ENCODE data around the gene MUC4.
"Not testable (repeated sequence)": the region's sequence is repeated elsewhere in the genome, so short reads cannot be mapped to it uniquely, and the experiment has no call there.

MUC4 gene

DNA sequence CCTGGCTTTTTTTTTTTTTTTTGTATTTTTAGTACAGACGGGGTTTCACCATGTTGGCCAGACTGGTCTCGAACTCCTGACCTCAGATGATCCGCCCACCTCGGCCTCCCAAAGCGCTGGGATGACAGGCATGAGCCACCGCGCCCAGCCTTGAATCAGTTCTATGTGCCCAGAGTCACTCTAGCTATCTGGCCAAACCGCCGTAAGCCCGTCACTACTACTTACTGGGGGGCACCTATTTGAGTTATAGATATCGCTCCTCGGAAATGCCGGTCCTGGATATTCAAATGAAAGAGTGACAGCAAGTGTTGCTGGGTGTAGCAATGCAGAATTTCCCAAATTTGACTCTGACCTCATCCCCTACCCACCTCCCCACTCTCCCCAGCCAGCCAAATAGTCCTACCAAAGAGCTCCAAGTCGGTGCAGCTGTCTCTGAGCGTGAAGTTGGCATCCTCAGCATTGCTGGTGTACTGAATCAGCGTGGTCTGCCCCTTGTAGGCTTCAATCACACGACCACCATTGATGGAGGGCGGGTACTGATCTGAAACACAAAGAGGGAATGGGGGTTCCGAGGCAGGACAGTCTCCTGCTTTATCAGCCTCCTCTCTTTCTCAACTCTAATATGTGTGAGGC, 52.9 kb downstream of the MUC4 start:
- no peak for ATAC-seq

DNA sequence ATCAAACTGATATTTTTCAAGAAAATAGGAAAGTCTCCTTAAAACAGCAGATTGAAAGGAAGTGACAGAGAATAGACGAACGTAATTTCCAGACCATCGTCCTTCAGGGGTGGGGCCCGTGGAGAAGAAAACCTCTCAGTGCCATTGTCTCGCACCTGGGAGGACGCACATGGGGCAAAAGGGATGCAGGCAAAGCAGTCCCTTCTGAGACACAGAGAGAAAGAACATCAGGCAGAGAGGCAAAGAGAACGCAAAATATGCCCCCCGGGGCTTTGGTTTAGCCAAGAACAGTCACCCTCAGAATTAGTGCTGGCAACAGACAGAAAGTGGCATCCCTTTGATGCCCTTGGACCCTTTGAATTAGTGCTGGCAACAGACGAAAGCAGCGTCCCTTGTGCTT, 53.9 kb downstream of the MUC4 start:
- no peak for ATAC-seq

DNA sequence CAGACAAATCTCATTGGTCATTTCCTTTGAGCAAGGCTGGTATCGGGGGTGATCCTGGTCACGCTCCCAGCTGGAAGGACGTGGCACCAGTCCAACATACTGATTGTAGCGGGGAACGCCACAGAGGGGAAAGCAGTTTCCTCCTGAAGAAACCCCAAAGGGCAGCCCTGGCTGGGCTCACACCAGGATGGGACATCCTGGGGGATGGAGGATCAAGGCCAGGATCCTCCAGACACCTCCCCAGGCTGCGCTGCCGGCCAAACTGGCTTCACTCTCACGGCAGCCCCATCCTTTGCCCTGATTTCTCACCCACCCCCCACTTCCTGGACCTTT, 54.3 kb downstream of the MUC4 start:
- ATAC-seq = no peak

DNA sequence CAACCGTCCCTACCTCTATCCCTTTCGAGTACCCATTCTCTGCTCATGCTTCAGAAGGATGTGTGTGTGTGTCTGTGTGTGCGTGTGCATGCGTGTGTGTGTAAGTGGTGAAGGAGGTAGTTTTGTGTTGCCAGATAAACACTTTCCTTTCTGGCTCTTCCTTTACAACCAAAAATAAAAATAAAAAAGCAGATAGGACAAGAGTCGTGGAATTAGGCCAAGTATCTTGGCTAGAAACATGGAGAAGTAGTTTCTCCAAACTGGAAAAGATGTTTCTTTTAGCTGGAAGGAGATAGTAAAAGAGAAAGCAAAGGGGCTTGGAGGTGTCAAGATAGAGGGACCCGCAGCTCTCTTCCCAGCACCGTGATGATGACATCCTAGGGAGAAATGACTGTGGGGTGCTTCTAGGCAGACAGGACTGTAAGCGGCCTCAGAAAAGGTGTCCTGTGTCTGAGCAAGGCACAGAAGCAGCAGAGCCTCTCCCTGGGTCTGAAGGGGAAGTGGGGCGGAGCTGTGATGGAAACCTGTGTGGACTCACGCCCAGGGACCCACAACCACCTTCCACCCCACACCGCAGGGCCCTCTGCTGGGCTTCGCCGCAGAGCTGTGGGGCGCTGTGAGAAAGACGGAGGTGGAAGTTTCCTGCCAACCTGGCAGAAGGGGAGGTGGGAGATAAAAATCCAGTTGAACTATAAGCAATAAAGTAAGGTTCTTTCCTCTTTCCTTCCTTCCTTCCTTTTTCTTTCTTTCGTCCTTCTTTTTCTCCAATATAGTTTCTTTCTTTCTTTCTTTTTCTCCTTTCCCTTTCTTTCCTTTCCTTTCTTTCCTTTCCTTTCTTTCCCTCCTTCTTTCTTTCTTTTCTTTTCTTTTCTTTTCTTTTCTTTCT, 55.7 kb downstream of the MUC4 start:
- peak in 1 of 2 donors; percentile 32 for ATAC-seq

DNA sequence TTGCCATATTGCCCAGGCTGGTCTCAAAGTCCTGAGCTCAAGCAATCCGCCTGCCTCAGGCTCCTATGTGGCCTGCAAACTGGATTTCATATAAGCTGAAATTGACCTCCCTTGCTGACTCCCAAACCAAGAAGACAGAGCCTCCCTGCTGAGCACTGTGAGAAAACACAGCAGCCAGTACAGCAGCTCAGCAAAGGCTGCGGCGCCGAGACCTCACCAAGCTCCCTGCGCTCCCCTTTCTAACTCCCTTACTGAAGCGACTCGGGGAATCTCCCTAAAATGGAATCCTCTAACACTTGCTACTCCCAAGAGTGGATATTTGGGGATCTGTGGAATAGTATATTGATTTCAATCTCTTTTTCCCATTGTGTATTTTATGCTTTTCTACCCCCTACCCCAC, 56.3 kb downstream of the MUC4 start:
- no peak for ATAC-seq

DNA sequence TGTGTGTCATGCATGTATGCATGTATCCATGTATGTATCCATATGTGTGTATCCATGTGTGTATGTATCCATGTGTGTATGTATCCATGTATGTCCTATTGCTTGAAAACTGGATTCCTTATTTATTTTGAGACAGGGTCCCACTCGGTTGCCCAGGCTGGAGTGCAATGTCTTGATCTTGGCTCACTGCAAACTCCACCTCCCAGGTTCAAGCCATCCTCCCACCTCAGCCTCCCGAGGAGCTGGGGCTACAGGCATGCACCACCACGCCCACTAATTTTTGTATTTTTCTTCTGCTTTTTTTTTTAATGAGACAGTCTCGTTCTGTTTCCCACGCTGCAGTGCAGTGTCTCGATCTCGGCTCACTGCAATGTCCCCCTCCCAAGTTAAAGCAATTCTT, 56.8 kb downstream of the MUC4 start:
- ATAC-seq = no peak

DNA sequence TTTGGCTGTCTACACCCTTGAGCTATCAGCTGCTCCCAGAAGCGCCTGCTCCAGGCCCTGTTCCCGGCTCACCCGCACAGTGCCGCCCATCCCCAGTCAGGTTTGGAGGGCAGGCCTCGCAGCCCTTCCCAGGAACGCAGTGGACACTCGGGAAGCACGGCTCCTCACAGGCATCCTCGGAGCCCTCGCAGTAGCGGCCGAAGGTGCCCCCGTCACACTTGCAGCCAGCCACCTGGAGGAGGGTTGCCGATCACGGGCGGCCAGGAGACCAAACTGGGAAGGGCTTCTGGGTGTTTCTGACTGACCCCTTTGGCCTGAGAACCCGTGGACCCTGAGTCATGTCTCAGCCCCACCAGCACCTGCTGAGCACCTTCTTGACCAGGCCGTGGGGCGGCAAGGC, 57.6 kb downstream of the MUC4 start:
- ATAC-seq = no peak

DNA sequence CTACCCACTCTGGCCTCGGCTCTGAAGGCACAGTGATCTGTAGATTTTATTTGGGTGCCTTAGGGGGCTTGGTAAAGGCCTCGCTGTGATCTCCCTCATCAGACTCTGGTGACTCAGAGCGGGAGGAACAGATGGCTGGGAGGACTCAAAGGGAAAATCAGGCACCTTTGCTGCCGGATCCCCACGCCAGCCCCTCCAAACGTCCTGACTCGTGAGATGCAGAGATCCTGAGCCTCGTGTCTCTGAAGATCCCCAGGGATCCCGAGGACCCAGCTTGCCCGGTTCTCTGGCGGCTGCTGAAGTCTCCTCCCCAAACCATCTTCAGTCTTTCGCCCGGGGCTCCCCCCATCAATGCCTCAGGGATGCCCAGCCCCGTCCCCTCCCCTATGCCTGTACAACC, 58.1 kb downstream of the MUC4 start:
- ATAC-seq = no peak

DNA sequence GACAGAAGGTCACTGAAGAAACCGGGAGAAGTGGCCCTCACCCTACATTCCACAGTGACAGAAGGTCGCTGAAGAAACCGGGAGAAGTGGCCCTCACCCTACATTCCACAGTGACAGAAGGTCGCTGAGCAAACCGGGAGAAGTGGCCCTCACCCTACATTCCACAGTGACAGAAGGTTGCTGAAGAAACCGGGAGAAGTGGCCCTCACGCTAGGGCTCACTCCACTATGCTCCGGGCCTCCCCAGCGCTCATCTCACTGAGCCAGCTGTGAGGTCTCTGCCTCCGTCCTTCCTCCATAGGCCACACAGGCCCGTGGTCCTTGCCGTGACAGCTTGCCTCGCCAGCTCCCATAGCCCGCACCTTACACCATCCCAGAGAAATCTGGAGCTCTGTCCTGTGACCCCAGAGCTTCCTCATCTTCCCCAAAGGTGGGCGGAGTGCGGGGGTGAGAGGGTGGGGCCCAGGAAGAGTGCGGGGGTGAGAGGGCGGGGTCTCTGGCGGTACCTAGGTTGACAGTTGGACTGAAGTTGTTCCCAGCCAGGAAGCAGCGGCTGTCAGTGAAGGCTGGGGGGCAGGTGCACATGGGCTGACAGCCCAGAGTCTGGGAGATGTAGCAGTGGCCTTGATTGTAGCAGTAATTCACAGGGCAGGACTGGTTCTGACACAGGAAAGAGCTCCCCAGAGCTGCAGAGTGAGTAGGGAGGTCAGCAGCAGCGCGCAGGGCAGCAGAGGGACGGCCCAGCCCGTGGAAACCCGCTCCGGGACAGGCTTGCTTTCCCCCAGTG, 59.0 kb downstream of the MUC4 start:
- no peak for ATAC-seq

DNA sequence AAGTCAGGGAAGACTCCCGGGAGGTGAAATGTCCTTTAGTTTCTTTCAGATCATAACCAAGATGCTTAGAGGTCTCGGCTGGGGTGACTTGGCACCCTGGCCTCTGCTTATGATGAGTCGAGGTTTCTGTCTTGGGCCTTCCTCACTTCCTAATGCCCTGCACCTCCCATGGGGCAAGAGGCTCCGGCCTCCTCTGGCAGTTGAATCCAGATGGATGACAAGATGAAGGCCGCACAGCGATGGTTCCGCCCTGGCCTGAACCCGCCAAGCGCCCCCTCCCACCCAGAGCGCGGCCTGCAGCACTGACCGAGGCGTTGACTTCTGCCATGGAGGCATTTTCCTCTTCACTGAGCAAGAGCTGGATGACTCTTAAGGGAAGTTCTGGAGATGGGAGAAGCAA, 59.7 kb downstream of the MUC4 start:
- no peak for ATAC-seq

DNA sequence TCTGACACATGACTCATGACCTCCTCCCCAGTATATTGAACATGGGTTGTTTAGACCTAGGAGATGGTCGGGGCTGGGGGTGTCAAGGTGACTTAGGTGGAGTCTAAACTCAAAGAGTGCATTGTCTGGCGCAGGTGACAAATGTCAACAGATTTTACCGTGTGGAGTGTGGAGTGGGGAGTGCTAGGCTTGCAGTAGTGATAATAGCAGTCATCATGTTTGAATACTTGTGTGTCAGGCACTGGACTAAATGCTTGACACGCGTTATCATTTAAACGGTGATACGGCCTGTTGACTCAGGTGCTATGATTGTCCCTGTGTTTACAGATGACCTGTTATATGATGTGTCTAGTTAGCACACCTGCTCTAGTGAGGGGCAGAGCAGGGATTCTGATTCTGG, 60.2 kb downstream of the MUC4 start:
- ATAC-seq = no peak

DNA sequence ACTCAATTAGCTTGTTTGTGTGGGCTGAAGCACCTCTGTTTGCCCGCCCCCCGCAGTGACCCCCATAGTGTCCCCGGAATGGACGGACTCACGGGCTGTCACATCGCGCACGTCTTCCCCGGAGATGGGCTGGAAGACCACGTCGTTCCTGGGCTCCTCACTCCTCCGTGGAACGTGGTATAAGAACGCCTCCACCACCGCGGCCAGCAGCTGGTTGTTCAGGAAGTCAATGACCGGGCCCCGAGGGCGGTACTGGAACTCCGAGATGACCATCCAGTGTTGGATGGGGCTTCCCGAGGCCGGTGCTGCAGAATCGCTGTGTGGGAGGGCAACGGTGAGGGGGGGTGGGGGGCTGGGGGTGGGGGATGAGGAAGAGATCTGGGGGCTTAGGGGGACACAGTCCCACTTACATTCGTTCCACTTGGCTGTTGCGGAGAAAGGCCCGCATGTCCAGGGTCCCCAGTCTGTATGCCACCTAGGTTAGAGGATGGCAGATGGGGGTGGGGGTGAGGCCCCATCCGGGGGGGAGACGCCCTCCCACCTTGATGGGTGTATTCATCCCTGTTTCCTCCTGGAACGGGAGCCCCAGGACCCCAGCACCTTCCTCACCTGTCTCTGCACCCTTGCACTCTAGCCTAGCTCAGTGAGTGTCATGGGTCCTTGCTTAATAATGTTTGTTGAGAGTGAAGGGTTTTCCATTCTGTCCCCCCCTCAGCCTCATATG, 60.8 kb downstream of the MUC4 start:
- ATAC-seq = no peak

DNA sequence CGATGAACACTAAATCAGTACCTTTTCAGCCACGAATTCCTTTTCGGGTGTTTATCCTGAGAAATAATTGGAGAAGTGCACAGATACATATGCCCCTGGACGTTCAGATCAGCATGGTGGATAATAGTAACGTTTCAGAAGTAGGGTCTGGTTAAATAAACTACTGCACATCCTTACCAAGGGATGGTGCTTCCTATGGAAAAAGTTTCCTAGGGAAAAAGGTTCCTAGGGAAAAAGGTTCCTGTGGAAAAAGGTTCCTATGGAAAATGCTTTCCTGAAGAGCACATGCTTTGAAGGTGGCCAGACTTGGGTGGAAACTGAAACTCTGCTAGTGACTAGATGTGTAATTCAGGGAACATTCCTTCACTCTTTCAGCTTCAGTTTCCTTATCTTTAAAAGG, 62.6 kb downstream of the MUC4 start:
- not testable (repeated sequence) for ATAC-seq

DNA sequence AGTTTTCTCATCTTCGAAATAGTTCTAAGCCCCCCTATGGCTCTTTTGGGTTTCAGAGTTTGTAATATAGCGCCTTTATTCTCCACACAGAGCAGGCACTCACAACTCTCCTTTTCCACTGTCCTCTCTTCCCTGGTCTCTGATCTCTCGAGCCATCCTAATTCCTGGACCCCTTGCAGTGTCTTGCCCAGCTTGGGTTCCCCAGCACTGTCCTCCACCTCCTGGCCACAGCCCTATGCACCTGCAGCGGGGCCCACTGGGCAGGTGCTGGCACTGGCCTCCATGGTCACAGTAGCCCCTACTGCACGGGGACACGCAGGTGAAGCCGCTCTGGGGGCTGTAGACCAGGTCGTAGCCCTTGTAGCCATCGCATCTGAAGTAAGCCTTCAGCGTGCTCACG, 63.1 kb downstream of the MUC4 start:
- no peak for ATAC-seq

DNA sequence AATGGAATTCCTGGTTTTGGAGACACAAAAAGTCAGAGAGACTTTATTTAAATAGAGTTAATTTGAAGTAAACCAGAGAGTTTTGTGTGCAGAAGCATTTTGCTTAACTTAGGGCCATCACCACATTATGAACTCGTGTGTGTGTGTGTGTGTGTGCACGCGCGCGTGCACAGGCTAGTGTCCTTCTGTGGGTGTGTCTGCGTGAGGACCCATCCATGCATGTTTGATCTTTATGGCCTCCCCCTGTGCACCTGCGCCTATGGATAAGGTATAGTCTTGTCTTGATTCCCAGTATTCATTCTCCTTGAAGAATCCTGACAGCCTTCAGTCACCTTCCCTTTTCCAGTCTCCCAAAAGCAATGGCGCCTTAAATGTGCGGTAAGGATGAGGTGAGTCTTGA, 65.0 kb downstream of the MUC4 start:
- ATAC-seq = no peak

DNA sequence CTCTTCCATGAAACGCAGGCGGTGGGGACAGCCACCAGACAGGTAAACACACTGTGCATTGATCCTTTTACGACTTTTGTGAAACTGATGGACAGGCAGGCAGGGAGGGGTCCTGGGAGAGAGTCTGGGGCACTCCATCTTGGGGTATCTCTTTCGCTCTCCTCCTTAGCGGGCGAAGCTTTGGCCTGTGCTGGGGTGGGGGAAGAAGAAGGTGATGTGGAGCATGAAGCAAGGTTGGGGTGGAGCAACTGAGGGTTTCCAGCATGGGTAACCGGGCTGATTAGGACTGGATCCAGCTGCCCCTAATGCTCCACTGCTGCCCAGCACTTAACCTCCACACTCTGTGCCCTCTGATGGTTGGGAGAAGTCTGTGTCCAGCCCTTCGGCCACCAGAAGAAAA, 65.4 kb downstream of the MUC4 start:
- no peak for ATAC-seq

DNA sequence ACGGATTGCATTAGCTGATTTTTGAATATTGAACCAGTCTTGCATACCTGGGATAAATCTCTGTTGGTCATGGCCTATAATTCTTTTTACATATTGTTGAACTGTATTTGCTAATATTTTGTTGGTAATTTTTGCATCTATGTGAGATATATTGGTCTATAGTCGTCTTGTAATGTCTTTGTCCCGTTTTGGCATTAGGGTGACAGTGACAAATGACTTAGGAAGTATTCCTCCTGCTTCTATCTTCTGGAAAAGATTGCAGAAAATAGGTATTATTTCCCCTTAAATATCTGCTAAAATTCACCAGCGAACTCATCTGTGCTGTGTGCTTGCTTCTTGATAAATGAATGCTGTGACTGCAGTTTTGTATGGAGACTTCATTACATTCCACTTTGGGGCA, 67.3 kb downstream of the MUC4 start:
- no peak for ATAC-seq

DNA sequence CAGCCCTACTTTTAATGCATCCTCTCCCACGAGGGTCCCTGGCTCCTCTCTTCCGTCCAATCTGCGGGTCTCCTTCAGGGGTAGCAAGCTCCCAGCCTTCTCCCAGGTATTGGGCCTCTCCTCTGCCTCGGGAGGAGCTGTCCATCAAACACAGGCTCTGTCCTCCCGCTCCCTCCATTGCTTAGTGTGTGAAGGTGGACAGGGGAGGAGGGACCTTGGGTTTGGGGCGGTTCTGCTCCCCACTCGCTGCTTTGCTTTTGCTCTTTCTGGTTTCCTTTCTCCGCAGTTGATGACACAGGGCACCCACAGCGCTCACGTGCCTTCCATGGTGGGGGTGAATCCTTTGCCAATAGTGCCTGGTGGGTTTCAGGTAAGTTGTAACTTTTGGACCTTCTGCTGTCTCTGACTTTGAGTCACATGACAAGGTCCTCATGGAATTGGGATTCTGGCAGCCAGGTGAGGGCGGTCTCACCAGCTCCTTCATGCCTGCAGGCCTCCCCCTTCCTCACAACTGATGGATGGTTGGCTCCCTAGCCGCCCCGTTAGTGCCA, 72.1 kb downstream of the MUC4 start:
- ATAC-seq = no peak

DNA sequence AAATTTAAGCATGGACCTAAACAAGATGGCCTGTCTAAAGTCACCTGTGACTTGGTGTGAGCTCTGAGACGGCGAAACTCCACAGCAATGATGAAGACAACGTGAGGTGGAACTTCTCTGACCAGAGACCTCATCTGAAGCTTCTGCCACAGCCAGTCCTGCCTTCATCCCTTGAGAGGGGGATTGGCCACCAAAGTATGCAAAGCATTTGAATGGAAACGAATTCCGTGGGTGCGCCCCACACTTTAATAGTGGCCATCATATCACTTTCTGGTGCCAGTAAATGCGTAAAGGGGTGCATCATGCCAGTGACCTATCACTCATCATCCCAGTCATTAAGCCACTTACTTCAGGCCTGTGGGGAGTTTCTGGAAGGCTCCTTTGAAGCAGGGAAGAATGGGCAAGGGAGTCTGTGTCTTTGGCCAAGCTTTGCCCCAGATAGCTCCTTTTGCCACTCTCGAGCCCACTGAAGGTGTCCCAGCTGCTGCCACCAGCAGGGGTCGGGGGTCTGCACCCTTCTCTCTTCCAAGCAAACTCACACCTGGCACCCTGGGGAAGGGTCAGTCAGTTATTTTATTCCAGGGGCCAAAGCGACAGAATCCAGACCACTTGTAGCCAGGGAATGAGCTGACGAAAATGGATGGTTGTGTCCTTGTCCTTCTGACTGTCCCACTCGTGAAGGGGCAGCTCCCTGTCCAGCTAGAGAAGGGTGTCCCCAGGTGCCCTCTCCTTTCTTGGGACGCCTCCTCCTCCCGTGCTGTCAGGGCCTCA, 73.3 kb downstream of the MUC4 start:
- no peak for ATAC-seq

DNA sequence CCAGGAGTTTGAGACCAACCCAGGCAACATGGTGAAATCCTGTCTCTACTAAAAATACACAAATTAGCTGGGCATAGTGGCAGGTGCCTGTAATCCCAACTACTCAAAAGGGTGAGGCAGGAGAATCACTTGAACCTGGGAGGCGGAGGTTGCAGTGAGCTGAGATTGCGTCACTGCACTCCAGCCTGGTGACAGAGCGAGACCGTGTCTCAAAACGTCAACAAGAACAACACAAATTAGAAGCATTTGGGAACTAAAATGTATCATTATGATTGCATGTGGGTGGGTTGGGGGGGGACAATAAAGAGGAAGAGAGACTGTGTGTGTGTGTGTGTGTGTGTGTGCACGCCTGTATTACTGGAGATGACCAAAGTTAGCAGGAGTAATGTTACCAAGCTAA, 73.9 kb downstream of the MUC4 start:
- not testable (repeated sequence) for ATAC-seq

DNA sequence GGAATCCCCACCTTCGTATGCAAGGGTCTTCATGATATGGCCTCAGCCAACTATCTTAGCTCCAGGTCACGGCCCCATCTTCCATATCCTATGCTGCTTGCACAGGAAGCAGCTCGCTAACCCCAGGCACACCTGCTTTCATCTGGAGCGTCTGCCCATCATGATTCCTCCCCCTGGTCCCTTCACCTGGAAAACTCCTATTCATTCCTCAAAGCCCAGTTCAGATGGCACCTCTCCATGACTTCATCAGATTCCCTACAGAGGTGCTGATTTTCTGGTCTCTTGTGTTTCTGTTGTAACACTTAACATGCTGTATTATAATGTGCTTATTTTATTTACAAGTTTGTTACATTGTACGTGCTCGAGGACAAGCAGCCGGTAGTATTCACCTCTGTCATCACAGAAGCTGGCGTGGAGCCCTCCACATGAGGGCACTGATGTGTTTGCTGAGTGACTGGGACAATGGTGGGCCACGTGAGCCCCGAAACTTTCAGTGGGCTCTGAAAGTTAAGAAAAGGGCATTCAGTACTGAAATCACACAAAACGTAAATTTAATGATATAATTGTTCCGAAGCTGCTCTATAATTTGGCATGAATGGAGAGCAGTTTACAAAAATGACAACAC, 74.8 kb downstream of the MUC4 start:
- ATAC-seq = no peak

Data from activated CD4-positive, CD25-positive, alpha-beta regulatory T cell treated with anti-CD3 and anti-CD28 coated beads, Interleukin-2, amount 50 U/mL, for 24 hours (primary cell).